NCI-H2107 treated with DMSO at 0.1 percent for 48 hours (cell line): ENCODE results near the gene ADAMTS14.

Experiments used
- DNase-seq: peaks from one replicate; lab custom pipeline; 2025; ENCODE audit not compliant: unreplicated experiment; lab: John Stamatoyannopoulos, UW

ADAMTS14 gene

DNA sequence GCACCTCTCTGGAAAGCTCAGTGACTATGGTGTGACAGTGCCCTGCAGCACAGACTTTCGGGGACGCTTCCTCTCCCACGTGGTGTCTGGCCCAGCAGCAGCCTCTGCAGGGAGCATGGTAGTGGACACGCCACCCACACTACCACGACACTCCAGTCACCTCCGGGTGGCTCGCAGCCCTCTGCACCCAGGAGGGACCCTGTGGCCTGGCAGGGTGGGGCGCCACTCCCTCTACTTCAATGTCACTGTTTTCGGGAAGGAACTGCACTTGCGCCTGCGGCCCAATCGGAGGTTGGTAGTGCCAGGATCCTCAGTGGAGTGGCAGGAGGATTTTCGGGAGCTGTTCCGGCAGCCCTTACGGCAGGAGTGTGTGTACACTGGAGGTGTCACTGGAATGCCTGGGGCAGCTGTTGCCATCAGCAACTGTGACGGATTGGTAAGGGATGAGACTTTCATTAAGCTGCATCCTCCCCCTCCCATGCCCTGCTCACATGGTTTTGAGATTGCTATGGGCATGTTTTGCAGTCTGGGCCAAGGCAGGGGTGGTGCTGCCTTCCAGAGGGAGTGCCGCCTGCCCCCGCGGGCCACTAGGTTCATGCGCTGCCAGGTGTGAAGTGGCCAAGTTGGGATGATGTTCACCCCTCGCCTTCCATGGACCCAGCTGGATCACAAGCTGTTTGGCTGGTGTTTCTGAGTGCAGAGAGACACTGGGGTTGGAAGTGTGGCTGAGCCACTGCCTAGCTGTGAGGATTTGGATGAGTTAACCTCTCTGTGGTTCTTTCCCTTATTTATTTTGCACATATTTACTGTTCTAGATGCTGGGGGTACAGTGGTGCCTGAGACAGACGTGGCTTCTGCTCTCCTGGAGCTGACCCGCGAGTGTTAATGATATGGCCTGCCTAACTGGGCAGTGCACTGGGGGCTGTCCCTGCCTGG, 2.5 kb downstream of the ADAMTS14 start:
- no peak for DNase-seq

DNA sequence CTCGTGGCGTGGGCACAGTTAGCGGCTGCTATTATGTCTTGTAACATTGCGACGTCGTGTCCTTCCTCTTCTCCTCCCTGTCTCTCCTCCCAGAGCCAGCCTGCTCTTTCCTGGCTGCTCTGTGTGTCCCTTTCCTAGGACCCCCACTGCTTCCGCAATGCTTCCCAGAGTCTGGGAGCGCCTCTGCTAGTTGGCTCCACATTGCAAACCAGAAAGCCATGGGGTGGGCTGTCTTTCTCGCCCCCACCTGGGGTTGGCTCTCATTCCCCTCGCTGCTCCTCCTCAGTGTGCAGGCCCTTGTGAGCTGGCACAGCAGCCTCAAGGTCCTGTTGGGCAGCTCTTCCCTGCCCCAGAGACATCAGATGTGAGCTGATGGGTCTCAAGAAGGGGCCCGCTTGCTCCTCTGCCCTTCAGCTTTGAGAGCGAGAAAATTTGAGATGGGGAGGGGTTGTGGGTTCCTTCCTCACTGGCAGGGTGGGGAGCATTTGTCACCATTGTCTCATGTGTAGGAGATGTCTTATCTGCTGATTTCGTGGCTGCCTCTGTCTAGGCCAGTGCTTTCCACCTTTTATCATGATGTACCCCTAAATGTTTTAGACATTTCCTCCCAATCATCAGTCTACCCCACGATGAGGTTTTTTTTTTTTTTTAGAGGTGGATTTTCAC, 3.3 kb downstream of the ADAMTS14 start:
- DNase-seq, result no peak

DNA sequence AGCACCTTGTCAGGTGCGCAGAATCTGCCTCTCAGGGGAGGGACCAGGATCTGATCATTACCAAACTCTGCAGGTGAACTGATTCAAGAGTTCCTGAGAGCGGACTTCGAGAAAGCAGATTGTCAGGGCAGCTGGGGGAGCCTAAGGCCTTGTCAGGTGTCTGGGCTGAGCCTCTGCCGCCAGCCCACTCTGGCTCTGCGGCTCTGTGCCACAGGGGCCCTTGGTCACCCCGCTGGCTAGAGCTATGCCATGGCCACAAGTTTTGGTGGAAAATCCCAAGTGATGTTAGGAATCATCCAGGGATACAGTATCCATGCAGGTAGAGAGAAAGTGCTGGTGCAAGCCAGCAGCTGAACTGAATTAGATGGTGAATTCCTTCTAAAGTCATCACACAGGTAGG, 4.2 kb downstream of the ADAMTS14 start:
- no peak for DNase-seq

DNA sequence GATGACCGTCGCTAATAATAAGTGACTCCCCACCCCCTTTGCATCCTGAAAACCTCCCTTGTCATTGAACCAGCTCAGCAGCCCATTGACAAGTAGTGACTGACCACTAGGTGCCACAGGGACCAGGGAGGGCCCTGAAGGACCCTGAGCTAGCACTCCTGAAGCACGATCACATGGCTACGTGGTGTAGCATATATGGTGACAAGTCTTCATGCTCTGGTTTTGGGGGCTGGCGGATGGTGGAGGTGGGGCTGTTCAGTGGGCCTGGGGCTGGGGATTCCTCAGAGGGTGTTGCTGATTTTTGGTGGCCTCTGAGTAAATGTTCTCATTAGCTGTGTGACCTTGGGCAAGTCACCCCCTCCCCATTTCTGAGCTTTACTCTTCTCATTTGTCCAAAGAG, 4.7 kb downstream of the ADAMTS14 start:
- DNase-seq, result no peak

DNA sequence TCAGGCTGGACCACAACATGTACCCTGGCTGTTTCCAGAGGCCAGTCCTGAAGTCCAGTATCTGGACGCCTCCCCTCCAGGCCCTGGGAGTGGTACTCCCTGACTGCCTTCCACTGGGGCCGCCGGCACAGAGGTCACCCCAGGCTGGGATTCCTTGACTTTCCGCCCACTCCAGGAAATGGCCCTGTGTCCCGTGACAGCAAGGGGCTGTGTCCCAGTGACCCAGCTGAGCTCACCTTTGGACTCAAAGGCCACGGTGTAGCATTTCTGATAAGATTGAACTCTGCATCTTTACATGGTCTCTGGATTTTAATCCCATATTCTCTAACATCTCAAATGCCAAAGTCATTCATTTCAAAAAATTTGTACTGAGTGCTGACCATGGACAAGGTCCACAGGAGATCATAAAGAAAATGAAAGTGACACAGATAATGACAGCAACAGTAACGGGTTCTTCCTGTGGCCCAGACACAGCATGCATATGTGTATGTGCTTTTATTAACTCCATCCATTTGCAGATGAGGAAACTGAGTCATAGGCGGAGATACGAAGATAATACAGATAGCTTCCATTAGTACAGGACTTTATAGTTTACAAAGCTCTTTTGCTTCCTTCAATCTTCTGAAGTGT, 5.4 kb downstream of the ADAMTS14 start:
- no peak for DNase-seq

DNA sequence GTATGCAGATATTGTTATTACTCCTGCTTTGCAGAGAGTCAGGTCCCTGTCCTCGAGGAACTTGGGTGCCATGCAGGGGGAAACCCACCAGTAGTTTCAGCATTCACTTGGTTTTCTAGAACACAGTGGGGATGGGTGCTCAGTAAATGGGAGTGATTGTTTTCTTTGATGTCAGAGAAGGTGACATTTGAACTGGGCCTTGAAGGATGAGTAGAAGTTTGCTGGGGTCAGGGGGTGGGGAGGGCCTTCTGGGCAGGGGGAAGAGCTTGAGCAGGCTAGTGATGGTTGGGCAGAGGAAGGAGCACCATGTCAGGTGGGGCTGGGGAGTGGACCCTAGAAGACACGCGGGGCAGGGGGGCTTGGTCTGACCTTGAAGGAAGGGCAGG, 5.9 kb downstream of the ADAMTS14 start:
- DNase-seq, result no peak

DNA sequence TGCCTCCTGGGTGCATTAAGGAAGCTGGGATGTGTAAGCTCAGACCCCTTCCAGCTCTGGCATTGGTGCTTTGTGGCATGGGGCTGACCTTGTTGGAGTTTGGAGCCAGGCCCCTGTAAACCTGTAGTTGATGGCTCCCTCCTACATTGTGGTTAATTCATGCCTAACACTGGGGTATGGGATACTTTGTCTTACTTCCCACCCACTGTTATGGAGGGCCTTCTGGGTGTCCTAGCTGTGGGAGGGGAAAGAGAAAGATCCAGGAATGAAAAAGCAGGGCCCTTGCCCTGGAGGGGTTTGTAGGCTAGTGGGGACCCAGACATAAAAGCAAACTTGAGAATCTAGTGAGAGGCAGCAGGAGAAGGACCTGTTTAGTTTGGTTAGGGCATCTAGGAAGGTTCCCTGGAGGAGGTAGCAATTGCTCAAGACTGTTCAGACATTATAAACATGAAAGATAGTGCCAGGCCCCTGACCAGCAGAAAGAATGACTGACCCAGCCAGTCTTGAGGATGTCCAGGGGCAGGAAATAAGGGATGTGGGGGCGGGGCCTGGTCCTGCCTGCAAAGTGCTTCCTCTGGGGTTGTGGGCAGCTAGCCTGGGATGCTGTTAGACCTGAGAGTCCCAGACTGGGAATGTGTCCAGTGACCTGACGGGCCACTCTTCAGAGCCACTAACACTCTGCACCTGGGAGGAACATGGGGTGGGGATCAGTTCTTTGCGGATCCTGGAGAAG, 6.6 kb downstream of the ADAMTS14 start:
- no peak for DNase-seq

DNA sequence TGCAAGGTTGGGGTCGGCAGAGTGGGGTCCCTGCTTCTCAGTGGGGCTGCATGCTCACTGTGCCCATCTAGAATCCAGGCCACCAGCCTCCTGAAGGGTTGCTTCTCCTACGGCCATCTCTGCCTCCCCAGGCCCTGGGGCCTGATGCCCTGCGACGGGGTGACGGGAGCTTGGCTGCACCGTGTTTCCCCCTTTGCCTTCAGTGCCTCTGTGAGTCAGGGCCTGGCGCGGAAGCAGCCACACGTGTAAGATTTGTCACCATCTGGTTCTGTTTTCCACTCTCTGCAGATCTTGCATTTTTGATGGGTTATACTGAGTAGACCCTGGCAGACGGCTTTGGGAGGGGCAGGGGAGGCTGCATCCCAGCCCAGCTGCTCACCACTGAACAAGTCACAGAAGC, 7.2 kb downstream of the ADAMTS14 start:
- no peak for DNase-seq

DNA sequence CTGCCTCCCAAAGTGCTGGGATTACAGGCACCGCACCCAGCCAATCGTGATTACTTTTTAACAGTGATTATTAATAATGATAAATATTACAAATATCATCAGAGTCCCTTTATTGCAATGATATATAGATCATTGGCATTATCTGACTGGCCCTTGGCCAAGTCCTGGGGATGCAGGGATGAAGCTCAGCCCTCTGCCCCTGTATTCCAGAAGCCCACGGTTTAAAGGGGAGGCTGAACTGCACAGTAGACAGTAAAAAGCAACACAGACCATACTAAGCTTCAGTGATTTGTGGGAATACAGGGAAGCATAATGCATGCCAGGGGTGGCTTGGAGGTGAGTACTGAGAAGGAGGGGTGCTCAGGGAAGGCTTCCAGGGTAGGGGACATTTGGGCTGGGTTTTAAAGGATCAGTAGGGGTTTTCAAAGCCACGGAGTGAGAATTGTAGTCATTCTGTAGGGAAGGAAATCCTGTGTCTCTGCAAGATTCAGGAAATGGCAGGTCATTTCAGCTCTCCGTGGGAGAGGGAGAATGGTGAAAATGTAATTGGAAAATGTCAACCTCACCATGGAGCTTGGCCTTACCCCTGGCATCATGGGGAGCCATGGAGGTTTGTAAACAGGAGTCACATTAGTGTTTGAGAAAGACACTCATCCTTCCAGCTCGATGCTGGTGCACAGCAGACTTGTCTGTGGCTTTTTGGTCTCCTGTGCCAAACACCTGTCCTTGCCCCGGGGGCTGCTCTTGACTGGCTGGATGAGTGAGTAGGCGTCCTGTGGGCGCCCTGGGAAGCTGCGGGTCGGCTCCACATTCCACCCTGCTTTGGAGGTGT, 8.8 kb downstream of the ADAMTS14 start:
- DNase-seq, result peak; percentile 9

DNA sequence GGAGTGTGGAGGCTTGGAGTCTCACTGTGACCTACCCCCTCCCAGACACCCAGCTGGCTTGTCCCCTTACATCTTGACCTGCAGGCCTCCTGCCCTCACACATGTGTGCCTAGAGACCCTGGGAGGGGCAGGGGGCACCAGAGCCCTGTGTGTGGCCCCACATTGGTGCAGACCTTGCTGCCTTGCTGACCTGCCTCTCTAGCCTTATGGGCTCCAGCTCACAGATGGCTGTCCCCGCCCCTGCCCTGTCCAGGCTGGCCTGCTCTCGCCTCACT, 9.4 kb downstream of the ADAMTS14 start:
- DNase-seq, result no peak

DNA sequence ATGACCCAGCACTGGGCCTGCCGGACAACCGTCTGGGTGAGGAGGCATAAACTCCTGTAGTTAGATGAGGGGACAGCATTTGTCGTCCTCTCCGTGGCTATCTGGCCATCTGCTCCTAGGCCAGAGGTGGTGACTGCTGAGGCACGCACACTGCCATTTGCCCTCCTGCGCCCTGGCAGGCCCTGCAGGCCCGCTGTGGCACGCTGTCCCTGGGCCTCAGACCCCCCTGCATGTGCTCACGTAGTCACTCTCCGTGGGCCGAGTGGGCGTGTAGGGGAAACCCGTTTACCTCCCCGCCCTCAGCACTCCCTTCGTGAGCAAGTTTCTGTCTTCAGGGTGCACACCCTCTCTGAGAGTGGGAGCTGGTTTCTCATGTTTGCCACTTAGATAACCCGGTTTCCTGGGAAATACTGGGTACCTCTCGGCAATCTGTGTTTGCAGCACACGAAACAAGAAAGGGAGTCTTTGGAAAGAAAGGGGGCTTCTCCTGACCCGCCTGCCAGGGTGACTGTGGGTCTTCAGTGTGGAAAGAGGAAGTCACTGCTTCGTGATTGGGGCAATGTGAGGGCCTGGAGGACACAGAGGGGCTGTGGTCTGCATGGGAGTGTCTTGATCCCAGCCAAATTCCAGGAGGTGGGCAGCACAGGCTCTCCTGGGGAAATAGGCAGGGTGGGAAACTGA, 10.8 kb downstream of the ADAMTS14 start:
- DNase-seq, result no peak

DNA sequence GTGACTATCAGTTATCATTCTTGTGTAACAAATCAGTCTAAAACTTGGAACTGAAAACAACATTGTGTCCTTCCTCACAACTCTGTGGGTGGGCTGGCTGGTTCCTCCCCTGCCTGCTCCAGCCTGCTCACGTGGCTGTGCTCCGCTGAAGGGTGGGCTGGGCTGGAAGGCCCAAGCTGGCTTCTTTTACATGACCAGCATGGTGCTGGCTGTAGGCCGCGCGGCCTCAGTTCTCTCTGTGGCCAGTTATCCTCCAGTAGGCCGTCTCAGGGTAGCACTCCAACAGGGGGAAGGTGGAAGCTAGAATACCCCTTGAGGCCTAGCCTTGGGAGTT, 11.3 kb downstream of the ADAMTS14 start:
- no peak for DNase-seq

DNA sequence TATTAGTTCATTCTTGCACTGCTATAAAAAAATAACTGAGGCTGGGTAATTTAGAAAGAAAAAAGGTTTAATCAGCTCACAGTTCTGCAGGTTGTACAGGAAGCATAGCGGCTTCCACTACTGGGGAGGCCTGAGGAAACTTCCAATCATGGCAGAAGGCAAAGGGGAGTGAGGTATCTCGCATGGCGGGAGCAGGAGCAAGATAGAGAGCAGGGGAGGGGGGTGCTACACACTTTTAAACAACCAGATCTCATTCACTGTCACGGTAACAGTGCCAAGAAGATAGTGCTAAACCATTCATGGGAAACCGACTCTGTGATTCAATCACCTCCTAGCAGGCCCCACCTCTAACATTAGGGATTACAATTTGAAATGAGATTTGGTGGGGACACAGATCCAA, 11.6 kb downstream of the ADAMTS14 start:
- no peak for DNase-seq

DNA sequence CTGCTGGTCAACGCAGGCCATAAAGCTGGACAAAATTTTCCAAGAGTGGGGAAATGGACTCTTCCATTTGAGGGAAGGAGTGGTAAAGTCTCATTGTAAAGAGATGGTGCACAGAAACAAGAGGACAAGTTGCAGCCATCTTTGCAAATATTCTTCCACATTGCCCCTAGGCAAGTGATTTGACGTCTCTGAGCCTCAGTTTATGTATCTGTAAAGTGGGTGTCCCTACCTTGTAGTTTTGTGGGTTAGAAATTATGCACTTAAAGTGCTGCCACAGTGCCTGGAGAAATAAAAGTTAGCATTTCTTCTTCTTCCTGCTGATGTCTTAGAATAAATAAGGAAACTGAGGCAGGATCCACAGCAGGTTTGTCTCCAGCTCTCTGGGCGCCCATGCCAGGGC, 12.1 kb downstream of the ADAMTS14 start:
- no peak for DNase-seq

DNA sequence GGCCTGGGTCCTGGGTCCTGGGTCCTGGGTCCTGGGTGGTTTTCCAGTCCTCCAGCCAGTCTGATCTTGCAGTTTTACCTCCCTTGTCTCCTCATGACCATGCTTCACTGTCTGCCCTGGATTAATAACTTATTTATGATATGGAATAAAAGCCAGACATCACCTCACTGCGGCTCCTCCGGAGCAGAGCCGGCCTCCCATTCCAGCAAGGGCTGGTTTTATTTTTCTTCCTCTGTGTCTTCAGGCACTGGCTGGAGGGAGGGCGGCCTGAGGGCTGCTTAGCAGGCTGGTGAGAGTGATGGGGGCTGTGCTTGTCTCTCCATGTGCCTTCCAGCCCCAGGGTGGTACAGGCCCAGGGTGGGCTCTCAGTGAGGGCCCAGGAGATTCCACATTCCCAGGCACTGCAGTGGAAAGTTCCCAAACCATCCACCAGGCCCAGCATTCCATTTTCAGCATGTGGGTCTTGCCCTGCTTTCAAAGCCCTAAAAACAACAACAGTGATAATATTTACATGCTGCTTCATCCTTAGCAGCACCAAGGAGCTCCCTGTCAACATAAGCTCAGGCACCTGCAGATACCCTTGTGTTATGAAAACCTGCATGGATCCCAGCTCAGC, 12.6 kb downstream of the ADAMTS14 start:
- DNase-seq, result no peak

DNA sequence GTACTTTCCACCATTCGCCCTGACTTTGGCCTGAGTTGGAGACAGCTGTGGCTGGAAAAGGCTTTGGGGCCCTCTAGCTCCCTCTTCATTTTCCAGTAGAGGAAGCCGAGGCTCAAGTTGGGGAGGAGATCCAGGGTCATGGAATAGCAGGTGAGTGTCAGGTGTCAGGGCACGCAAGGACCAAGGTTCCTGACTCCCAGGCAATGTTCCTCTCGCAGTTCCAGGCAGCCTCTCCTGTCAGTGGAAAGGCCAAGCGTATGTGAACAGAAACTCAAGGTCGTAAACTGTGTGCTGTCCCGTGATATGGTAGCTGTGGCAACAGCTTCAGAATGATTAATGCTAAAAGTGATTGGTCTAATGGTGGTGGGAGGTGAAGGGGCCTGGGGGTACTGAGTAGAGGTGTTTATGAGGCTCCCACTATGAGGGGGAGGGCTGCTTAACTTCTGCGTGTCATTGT, 13.2 kb downstream of the ADAMTS14 start:
- DNase-seq, result no peak

DNA sequence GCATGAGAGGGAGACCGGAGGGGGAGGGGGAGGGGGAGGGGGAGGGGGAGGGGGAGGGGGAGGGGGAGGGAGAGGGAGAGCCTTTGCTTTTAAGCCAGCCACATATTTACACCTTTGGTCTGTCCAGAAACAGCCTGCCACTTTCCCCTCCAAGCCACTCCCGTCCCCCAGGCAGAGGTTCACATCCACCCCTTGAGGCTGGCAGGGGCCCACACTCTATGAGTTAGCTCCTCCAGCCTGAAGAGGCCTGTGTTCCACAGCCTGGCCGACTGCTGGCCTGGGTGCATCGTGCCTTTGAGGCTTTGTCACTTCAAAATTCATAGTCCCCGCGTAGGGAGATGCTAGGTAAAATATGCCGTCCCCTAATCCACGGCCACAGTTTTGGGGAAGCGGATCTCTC, 16.5 kb downstream of the ADAMTS14 start:
- DNase-seq, result no peak

DNA sequence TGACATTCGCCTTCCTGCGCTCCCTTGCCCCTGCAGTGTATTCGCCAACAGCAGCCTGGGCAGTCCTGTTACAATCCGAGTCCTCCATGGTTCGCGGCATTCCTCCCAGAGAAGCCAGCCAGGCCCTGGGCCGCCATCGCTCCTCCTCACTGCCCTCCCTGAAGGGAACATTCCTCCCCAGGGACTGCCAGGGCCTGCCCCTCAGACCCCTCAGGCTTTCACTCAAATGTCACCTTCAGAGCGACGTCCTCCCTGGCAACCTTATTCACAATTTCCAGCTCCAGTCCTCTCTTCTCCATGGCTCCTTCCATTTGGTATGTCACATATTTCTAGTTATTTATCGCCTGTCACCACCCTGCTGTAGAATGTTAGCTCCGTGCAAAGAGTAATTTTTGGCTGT, 17.4 kb downstream of the ADAMTS14 start:
- no peak for DNase-seq

DNA sequence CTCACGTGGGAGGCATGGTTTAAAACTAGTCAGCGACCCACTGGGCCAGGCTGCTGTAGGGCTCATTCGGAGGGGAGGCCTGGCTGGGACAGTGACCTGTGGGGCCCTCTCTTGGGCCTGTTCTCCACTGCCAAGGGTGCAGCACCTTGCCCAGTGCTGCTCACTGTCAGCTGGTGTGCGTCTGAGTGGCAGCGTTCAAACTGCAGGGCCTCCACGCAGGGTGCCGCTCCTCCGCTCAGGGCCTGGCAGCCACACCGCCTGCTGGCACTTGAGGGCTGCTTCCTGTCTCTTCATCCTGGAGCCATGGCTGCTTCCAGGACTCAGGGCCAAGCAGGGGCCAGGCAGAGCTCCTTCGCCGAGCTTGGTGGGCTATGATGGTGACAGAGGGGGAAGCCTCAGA, 18.3 kb downstream of the ADAMTS14 start:
- peak; percentile 23 for DNase-seq

DNA sequence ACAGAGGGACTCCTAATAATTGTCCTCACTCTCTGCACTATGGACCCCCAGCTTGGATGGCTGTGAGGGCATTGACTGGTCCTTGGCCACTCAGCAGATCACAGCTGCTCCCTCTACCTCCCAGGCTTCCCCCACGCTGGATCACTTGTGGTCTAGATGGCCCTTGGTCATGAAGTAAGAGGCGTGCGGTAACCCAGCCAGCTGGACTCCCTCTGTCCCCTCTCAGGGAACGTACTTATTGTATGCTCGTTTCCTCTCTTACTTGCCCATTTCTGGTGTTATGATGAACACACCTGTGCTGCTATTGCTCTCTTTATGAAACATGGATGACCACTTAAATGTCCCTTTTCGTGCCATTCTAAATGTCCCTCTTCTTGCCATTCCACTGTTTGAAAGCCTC, 19.3 kb downstream of the ADAMTS14 start:
- DNase-seq, result no peak
